HepG2 (cell line): ENCODE data around the gene SQSTM1. TPM values are rescaled to one million over a fixed set of nuclear protein-coding genes. Genes with fewer than 3 reads are reported as not detected.

Experiments used
- ATAC-seq: fragments of 200-7000 bp; cut with Tn5 transposase; 3 replicates; pipeline ENCODE4 v1.9.1; 2020; ENCODE audit warnings: mild to moderate bottlenecking, moderate library complexity
- BruUV-seq: library from RNA; stranded (reverse); fragments of 400-500 nt; replicated peaks from 2 replicates; lab custom pipeline; 2021; lab: Mats Ljungman, UMichigan
- CTCF ChIA-PET: fragments of 300-600 bp; formaldehyde crosslinking; extraction: SDS; loops from one replicate; lab custom pipeline; 2021; ENCODE audit warnings: low total read pairs, inconsistent platforms, low intra/inter-chr PET ratio; lab: Yijun Ruan, JAX
- POLR2A ChIA-PET: fragments of 350-600 bp; sonication (Branson Sonifier 250); formaldehyde crosslinking; loops from one replicate; lab custom pipeline; 2020; ENCODE audit warnings: antibody characterized with exemption, inconsistent platforms; lab: Yijun Ruan, JAX
- DNase-seq: peaks from one replicate; pipeline ENCODE4 v3.0.0-alpha.2; 2015; ENCODE audit warnings: low spot score
- FAIRE-seq: peaks from 3 replicates; lab custom pipeline; 2011; peaks lifted over from hg19 to GRCh38; lab: Jason Lieb, UNC
- H2AFZ ChIP-seq: one replicate; pipeline ENCODE4 v1.6.1; 2011; ENCODE audit warnings: low read length, inconsistent platforms
- H3K27ac ChIP-seq: fragments of 300-600 bp; 3 replicates; pipeline ENCODE4 v1.8.0; 2011; ENCODE audit warnings: mixed run types, mild to moderate bottlenecking, mixed read lengths, low read length, inconsistent platforms; ENCODE audit not compliant: insufficient read depth; ENCODE audit errors: extremely low read length
- H3K27me3 ChIP-seq, 2 experiments: fragments of 200-600 bp in 1 of 2; 2 replicates in 1 of 2; 3 replicates in 1 of 2; pipeline versions ENCODE4 v1.6.0 to v1.8.0; 2011; ENCODE audit warnings: low read length in 2 of 2, mild to moderate bottlenecking in 2 of 2, moderate library complexity in 2 of 2, inconsistent platforms in 1 of 2; ENCODE audit not compliant: insufficient read depth in 2 of 2, control insufficient read depth in 1 of 2
- H3K36me3 ChIP-seq, 2 experiments: fragments of 200-600 bp in 1 of 2; replicated peaks in 1 of 2; 2 replicates in 1 of 2; 3 replicates in 1 of 2; pipeline versions ENCODE4 v1.5.1 to v1.8.0; 2011; ENCODE audit warnings: low read length in 2 of 2, inconsistent platforms in 1 of 2; ENCODE audit not compliant: insufficient read depth in 2 of 2, control insufficient read depth in 1 of 2
- H3K4me1 ChIP-seq: 2 replicates; pipeline ENCODE4 v1.5.1; 2012; ENCODE audit warnings: low read length, inconsistent platforms; ENCODE audit not compliant: insufficient read depth
- H3K4me2 ChIP-seq: 2 replicates; pipeline ENCODE4 v1.6.0; 2011; ENCODE audit warnings: low read depth, low read length, inconsistent platforms
- H3K4me3 ChIP-seq, 3 experiments: fragments of 200-600 bp in 1 of 3; sonication (generic), shearing (Covaris generic) in 1 of 3; replicated peaks in 1 of 3; 2 replicates each; pipeline ENCODE4 v1.5.1; 2011 to 2016; ENCODE audit warnings: low read length in 3 of 3, inconsistent platforms in 2 of 3, low read depth in 2 of 3, mild to moderate bottlenecking in 2 of 3, control low read depth in 1 of 3, mixed read lengths in 1 of 3; ENCODE audit not compliant: insufficient read depth in 1 of 3
- H3K79me2 ChIP-seq: one replicate; pipeline ENCODE4 v1.6.1; 2011; ENCODE audit warnings: low read length, inconsistent platforms; ENCODE audit not compliant: insufficient read depth
- H3K9ac ChIP-seq: 2 replicates; pipeline ENCODE4 v1.6.0; 2011; ENCODE audit warnings: mild to moderate bottlenecking, low read depth, low read length, inconsistent platforms; ENCODE audit not compliant: insufficient read depth
- H3K9me3 ChIP-seq: 2 replicates; pipeline ENCODE4 v1.5.1; 2012; ENCODE audit warnings: mild to moderate bottlenecking, low read length
- H4K20me1 ChIP-seq: 2 replicates; pipeline ENCODE4 v1.6.0; 2011; ENCODE audit warnings: inconsistent platforms, mild to moderate bottlenecking, low read length, moderate library complexity; ENCODE audit not compliant: insufficient read depth
- ELF3 ChIP-seq: IDR thresholded peaks from 2 replicates; pipeline ENCODE4 v1.6.1; 2016; ENCODE audit warnings: missing genetic modification reagents, missing compliant biosample characterization
- HIVEP1 ChIP-seq: sonication (generic); formaldehyde crosslinking; IDR thresholded peaks from 2 replicates; pipeline ENCODE4 v1.4.0; 2020; ENCODE audit warnings: mild to moderate bottlenecking, missing genetic modification reagents
- HNF4G ChIP-seq, 2 experiments: sonication (generic) in 1 of 2; formaldehyde crosslinking in 1 of 2; IDR thresholded peaks; 2 replicates each; pipeline versions ENCODE4 v1.4.0 to v1.6.1; 2011 to 2020; ENCODE audit warnings: borderline replicate concordance in 2 of 2, low read depth in 2 of 2, mild to moderate bottlenecking in 2 of 2, low read length in 1 of 2, missing genetic modification reagents in 1 of 2, moderate library complexity in 1 of 2
- KDM3A ChIP-seq: IDR thresholded peaks from 2 replicates; pipeline ENCODE4 v1.6.1; 2018; ENCODE audit warnings: low read depth, missing compliant biosample characterization
- KDM4B ChIP-seq: sonication (generic); formaldehyde crosslinking; IDR thresholded peaks from 2 replicates; pipeline ENCODE4 v1.4.0; 2020; ENCODE audit warnings: missing genetic modification reagents
- SMAD1 ChIP-seq: sonication (generic); formaldehyde crosslinking; IDR thresholded peaks from 2 replicates; pipeline ENCODE4 v1.4.0; 2020; ENCODE audit warnings: missing genetic modification reagents, low read depth, mild to moderate bottlenecking, borderline replicate concordance
- TOPORS ChIP-seq: sonication (generic); formaldehyde crosslinking; IDR thresholded peaks from 2 replicates; pipeline ENCODE4 v1.8.0; 2023; ENCODE audit warnings: mild to moderate bottlenecking, missing genetic modification reagents
- ZNF251 ChIP-seq: sonication (generic); formaldehyde crosslinking; IDR thresholded peaks from 2 replicates; pipeline ENCODE4 v1.9.0; 2021; ENCODE audit warnings: mild to moderate bottlenecking, missing genetic modification reagents
- ZNF432 ChIP-seq: sonication (generic); formaldehyde crosslinking; IDR thresholded peaks from 2 replicates; pipeline ENCODE4 v1.5.0; 2020; ENCODE audit warnings: missing genetic modification reagents, mild to moderate bottlenecking, borderline replicate concordance
- ZSCAN25 ChIP-seq: sonication (generic); formaldehyde crosslinking; IDR thresholded peaks from 2 replicates; pipeline ENCODE4 v1.8.0; 2022; ENCODE audit warnings: mild to moderate bottlenecking, missing genetic modification reagents
- WGBS: methylation state at CpG from one replicate; pipeline ENCODE4 v1.1.6; 2017; ENCODE audit warnings: low lambda C conversion rate; 5-methylcytosine and 5-hydroxymethylcytosine counted together
- in situ Hi-C: cut with HindIII; loops from 2 replicates; pipeline ENCODE4 v1.10.0; 2017; ENCODE audit warnings: low pct_unique_long_range_greater_than_20kb; ENCODE audit not compliant: extremely low pct_ligation_motif_present
- intact Hi-C: fragments of 100-400 bp; cut with micrococcal nuclease; formaldehyde crosslinking; loops from one replicate; pipeline ENCODE4 v1.10.0; 2022; ENCODE audit not compliant: unreplicated experiment
- polyA plus RNA-seq, 8 experiments: library from polyadenylated mRNA; depleted of rRNA in 3 of 8; stranded (reverse) in 7 of 8; unstranded in 1 of 8; fragments of >200 nt; fragmentation: Illumina TruSeq in 4 of 8; extraction: Trizol in 4 of 8; gene quantifications; 2 replicates each; pipeline versions ENCODE4 v1.2.1 to v1.2.3, GENCODE V29; 2011 to 2016; ENCODE audit warnings: low read depth in 4 of 8, missing spikeins in 1 of 8, mixed read lengths in 1 of 8; ENCODE audit not compliant: insufficient read depth in 1 of 8
- total RNA-seq, 5 experiments: library from RNA; depleted of rRNA; stranded (reverse); fragments of >200 nt; fragmentation: Illumina TruSeq; extraction: Trizol; gene quantifications; 2 replicates each; pipeline ENCODE4 v1.2.3, GENCODE V29; 2016; ENCODE audit warnings: low read depth in 1 of 5
- TF ChIP-seq, protein P1 (sequence below): sonication (generic); formaldehyde crosslinking; IDR thresholded peaks from 2 replicates; pipeline ENCODE4 v1.9.0; 2021; ENCODE audit warnings: mild to moderate bottlenecking, missing genetic modification reagents

The SQSTM1 gene
- total and polyA plus RNA-seq, 2 of the 13 experiments (the other 11 are each of a cell fraction or from before 2014, with no cell fraction given) = 90.9 to 160 TPM

DNA sequence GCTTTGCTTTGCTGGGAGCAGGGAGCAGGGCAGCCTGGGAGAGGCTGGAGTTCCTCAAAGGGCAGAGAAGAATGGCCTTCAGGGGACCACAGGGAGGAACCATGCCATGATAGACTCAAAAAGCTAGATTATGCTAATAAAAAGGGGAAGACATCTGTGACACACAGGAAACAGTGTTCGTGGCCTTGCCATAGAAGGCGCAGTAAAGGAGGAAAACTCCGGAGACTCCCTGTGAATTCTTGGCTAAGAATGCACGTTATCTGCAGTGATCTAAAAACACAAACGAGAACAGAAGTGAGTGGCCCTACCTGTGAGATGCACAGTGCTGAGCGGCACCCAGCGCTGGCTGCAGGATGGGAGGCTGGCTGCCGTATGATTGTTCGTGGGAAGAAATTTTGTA, 42.8 kb upstream of the SQSTM1 start:
- Histone ChIP-seq H3K27me3 (no peaks in the 10 kb centered on the region), H3K27ac (no peak overlapping the region), H2AFZ (no peak overlapping the region), H4K20me1 (no peaks in the 10 kb centered on the region), H3K9me3 (no peaks in the 10 kb centered on the region), H3K4me1 (no peaks in the 10 kb centered on the region), H3K4me2 (no peak overlapping the region), H3K79me2 (no peaks in the 10 kb centered on the region), H3K9ac (no peak overlapping the region), H3K4me3 (no peak overlapping the region), H3K36me3 (peaks cover 22 to 58% of the 10 kb centered on the region in 2 experiments)
- ATAC-seq (no peak), DNase-seq (no peak), FAIRE-seq (no peak)
- TF ChIP-seq HNF4G (IDR thresholded peaks at IDR 0.05; ENCODE audit: borderline replicate concordance, low read depth, low read length) = no peak
- no peak for TF ChIP-seq HNF4G (CRISPR knock-in tag; IDR thresholded peaks at IDR 0.05; ENCODE audit: borderline replicate concordance, low read depth)
- TF ChIP-seq SMAD1 = no peak
- ChIA-PET CTCF (no interaction called here), POLR2A (no interaction called here)
- intact Hi-C loops (no loop called here), in situ Hi-C loops (no loop called here)
- BruUV-seq = no TSS peak
- WGBS = 98% methylated on average over 9 of the region's 9 CpGs

DNA sequence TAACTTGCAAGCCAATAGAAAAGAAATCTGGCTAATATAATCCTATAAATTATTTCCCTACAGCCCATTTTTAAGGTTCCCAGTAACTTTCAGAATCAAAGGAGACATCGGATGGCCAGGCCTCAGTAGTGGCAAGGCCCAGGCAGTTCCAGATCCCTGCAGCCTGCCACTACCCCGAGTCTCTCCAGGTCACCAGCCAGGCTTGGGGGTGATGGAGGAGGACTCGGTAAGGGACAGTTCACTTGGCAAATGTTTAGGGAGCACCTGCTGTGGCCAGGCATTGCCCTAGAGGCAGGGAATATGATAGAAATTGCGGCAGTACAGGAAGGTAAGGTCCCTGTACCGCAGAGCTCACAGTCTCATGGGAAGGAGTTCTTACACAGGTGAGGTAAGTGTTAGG, 42.1 kb upstream of the SQSTM1 start:
- Histone ChIP-seq H3K9ac (no peak overlapping the region), H3K36me3 (peaks cover 18 to 51% of the 10 kb centered on the region in 2 experiments), H4K20me1 (no peaks in the 10 kb centered on the region), H3K27me3 (no peaks in the 10 kb centered on the region), H3K9me3 (no peaks in the 10 kb centered on the region), H2AFZ (no peak overlapping the region), H3K4me1 (no peaks in the 10 kb centered on the region), H3K4me3 (no peak overlapping the region), H3K79me2 (no peaks in the 10 kb centered on the region), H3K27ac (no peak overlapping the region), H3K4me2 (no peak overlapping the region)
- CTCF ChIA-PET = no interaction called here
- intact Hi-C loops = no loop called here
- POLR2A ChIA-PET = no interaction called here
- no peak for FAIRE-seq
- DNase-seq = no peak
- no peak for ATAC-seq
- in situ Hi-C loops = no loop called here
- WGBS = 99% methylated on average over 5 of the region's 5 CpGs
- no TSS peak for BruUV-seq
- TF ChIP-seq ELF3 (CRISPR knock-in tag) = no peak
- no peak for TF ChIP-seq ZNF251 (CRISPR knock-in tag)
- TF ChIP-seq ZSCAN25 (CRISPR knock-in tag) = no peak
- TF ChIP-seq KDM4B = no peak
- TF ChIP-seq, protein P1, sequence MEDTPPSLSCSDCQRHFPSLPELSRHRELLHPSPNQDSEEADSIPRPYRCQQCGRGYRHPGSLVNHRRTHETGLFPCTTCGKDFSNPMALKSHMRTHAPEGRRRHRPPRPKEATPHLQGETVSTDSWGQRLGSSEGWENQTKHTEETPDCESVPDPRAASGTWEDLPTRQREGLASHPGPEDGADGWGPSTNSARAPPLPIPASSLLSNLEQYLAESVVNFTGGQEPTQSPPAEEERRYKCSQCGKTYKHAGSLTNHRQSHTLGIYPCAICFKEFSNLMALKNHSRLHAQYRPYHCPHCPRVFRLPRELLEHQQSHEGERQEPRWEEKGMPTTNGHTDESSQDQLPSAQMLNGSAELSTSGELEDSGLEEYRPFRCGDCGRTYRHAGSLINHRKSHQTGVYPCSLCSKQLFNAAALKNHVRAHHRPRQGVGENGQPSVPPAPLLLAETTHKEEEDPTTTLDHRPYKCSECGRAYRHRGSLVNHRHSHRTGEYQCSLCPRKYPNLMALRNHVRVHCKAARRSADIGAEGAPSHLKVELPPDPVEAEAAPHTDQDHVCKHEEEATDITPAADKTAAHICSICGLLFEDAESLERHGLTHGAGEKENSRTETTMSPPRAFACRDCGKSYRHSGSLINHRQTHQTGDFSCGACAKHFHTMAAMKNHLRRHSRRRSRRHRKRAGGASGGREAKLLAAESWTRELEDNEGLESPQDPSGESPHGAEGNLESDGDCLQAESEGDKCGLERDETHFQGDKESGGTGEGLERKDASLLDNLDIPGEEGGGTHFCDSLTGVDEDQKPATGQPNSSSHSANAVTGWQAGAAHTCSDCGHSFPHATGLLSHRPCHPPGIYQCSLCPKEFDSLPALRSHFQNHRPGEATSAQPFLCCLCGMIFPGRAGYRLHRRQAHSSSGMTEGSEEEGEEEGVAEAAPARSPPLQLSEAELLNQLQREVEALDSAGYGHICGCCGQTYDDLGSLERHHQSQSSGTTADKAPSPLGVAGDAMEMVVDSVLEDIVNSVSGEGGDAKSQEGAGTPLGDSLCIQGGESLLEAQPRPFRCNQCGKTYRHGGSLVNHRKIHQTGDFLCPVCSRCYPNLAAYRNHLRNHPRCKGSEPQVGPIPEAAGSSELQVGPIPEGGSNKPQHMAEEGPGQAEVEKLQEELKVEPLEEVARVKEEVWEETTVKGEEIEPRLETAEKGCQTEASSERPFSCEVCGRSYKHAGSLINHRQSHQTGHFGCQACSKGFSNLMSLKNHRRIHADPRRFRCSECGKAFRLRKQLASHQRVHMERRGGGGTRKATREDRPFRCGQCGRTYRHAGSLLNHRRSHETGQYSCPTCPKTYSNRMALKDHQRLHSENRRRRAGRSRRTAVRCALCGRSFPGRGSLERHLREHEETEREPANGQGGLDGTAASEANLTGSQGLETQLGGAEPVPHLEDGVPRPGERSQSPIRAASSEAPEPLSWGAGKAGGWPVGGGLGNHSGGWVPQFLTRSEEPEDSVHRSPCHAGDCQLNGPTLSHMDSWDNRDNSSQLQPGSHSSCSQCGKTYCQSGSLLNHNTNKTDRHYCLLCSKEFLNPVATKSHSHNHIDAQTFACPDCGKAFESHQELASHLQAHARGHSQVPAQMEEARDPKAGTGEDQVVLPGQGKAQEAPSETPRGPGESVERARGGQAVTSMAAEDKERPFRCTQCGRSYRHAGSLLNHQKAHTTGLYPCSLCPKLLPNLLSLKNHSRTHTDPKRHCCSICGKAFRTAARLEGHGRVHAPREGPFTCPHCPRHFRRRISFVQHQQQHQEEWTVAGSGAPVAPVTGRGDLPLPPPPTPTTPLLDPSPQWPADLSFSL (CRISPR knock-in tag) = no peak
- no peak for TF ChIP-seq KDM3A (CRISPR knock-in tag)
- no peak for TF ChIP-seq TOPORS (CRISPR knock-in tag)
- no peak for TF ChIP-seq HIVEP1 (CRISPR knock-in tag)
- no peak for TF ChIP-seq ZNF432 (CRISPR knock-in tag)
